ENCODE results near the gene MZT1. TPM values are rescaled to one million over a fixed set of nuclear protein-coding genes. Genes with fewer than 3 reads are reported as not detected.
A peak's percentile ranks its signal among the peaks of the same experiment; 100 is the strongest.
"Not testable (repeated sequence)": the region's sequence is repeated elsewhere in the genome, so short reads cannot be mapped to it uniquely, and the experiment has no call there.

MZT1 gene, protein sequence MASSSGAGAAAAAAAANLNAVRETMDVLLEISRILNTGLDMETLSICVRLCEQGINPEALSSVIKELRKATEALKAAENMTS
- total RNA-seq: 28.6 and 36.0 TPM in 2 replicates
- 9.9 TPM for polyA plus RNA-seq (2012)

DNA sequence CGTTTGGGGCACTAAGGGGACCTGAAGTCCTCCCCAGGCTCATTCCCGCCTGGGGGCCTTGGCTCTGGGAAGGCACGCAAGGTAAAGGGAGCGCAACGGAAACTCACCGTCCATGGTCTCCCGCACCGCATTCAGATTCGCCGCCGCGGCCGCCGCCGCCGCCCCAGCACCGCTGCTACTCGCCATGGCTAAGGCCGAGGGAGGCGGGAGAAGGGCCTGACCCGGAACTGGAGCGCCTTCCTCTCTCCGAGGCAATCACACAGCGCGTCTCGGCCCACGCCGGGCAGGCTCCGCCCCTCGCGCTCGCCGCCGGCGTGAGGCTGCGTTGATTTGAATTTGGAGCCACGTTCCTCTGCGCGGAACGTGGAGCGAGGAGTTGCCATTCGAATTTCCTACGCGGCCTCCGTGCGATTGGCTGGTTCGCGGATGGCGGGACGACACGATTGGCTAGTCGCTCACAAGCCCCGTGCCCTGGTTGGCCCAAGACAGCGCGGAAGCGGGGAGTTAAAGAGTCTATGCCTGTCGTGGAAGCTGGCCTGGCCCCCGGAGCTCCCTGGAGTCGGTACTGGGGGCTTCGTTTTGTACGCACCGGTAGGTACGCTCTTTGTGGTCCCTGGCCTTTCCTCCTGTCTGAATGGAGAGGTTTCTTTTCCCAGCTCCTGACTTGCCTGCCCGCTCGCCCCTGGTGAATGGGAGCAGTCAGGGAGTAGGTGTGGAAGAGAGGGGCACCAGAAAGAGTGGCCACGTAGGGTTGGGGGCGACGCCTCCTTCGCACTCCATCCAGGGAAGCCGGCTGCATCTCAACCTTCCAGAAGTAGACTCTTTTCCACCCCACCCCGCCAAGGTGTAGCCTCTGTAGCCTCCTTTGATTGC lies at the start of gene MZT1, which contains the start of gene BORA:
TSS of gene MZT1 (minus strand) at position 213 of the 873 bp plus-strand sequence. CDS start at position 186, 27 bp downstream.
TSS of gene BORA (plus strand) at position 507 of the 873 bp plus-strand sequence. CDS start 1,018 bp downstream, outside the sequence.
- peak; percentile 99 for DNase-seq (ENCODE audit: low read depth)

DNA sequence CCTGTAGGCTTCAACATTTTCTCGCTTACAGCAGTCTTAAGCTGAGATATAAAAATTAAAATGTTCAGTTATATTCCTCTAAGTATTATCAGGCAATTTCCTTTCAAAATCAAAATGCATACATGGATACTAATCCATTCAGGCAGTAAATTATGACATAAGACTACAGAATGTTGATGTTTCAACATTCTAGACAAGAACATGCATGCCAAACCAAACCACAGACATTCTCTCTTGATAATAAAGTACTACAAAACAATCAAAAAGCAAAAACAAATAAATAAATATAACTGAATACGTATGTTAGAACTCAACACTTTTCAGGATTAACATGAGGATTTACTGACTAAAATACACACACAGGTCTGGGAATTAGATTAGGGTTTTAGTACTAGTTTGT lies 46.6 kb upstream of the MZT1 start:
- no peak for DNase-seq (ENCODE audit: low read depth)

DNA sequence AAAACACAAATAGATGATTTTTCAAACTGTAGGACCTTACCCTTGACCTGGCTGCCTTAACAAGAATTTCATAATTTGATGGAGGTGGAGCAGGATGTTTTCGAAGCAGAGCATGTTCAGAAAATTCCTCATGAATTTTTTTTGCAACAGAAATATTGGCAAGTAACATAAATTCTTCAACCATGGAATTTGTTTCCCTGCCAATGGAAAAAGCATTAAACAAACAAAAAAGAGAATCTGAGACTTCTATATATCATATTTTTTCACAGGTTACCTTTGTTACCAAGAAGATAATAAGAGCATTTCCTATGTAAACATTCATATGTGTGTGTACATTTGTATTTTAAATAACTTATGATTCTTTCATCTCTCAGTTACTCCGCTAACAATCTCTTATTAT lies 36.0 kb upstream of the MZT1 start:
- DNase-seq (ENCODE audit: low read depth): no peak

DNA sequence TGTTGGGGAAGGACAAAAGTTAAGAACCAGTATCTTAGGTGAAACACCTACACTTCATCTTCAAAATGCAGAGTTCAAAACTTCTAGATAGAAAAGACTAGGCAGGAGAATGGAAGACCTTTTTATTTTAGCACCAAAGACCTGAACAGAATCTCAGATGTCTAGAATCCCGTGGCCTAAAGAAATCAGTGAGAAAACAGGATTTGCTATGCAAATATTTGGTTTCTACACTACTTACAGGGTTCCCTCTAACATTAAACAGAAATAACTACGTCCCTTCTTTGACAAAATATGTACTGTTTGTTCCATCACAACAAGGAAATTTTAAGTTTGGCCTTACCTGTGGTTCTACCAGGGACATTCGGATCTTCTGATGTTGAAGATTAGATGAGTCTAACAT lies 32.8 kb upstream of the MZT1 start:
- DNase-seq (ENCODE audit: low read depth): no peak

DNA sequence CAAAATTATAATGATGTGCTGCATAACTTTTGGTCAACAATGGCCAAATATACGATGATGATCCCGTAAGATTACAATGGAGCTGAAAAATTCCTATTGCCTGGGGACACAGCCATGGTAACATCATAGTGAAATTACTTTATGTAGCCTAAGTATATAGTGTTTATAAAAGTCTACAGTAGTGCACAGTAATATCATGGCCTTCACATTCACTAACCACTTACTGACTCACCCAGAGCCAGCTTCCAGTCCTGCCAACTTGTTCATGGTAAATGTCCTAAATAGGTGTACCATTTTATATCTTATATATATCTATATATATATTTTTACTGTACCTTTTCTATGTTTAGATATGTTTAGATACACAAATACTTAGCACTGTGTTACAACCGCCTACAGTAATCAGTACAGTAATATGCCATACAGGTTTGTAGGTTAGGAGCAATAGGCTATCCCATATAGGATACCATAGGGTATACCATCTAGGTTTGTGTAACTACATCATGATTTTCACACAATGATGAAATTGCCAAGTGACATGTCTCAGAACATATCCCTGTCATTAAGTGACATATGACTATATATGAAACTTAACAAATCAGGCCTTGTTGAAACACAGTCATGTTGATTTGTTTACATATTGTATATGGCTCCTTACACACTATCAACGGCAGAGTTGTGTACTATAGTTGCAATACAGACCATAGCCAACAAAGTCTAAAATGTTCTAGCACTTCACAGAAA lies 30.5 kb upstream of the MZT1 start:
- no peak for DNase-seq (ENCODE audit: low read depth)

DNA sequence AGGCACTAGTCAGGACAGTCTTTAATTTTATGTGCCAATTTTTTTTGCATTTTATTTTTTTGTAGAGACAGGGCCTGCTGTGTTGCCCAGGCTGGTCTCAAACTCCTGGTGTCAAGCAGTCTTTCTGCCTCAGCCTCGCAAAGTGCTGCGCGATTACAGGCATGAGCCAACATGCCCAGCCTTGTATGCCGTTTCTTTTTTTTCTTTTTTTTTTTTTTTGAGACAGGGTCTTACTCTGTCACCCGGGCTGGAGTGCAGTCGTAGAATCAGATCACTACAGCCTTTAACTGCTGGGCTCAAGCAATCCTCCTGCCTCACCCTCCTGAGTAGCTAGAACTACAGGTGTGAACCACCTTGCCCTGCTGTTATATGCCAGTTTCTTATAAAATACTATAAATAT lies 26.7 kb upstream of the MZT1 start:
- no peak for DNase-seq (ENCODE audit: low read depth)

DNA sequence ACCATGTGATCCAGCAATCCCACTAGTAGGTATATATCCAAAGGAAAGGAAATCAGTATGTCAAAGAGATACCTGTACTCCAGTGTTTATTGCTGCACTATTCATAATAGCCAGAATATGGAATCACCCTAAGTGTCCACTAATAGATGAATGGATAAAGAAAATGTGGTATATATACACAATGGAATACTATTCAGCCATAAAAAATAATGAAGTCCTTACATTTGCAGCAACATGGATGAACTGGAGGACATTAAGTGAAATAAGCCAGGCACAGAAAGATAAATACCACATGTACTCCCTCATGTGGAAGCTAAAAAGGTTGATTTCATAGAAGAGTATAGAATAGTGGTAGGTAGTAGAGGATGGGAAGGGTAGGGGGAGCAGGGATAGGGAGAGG lies 23.8 kb upstream of the MZT1 start:
- DNase-seq (ENCODE audit: low read depth): no peak

DNA sequence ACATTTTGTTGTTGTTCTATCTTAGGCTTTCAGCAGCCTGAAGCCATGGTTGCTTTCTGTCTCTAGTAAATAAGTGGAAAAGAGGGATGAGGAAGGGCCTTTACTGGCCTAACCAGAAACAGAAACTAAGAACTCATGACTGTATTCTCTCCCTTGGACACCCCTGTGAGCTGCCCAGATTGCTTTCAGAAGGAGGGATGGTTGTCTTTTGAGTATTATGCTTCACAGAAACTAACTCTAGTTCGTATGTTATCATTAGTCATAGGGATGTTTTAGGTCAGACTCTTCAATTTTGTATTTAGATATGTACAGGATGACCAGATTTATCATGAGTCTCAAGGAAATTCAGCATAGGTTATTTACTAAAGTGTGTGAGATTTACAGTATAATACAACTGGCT lies 17.8 kb upstream of the MZT1 start:
- DNase-seq (ENCODE audit: low read depth): no peak

DNA sequence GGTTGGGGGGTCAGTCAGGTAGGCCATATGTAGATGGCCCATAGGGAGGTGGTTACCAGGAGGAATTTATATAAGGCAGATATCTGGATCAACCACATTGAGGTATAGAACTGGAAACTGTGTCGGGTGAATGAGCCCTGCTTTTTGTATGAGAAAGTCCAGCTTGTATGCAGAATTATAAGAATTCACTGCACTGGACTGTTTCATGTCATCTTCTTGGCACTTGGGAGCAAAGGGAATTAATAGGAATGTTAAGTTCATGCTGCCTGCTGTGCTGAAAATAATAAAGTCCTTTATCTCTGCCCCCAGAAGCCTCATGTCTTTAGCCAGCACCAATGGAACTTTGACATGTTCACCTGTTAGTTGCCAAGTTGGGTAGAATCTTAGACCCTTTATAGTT lies 12.6 kb upstream of the MZT1 start:
- no peak for DNase-seq (ENCODE audit: low read depth)

DNA sequence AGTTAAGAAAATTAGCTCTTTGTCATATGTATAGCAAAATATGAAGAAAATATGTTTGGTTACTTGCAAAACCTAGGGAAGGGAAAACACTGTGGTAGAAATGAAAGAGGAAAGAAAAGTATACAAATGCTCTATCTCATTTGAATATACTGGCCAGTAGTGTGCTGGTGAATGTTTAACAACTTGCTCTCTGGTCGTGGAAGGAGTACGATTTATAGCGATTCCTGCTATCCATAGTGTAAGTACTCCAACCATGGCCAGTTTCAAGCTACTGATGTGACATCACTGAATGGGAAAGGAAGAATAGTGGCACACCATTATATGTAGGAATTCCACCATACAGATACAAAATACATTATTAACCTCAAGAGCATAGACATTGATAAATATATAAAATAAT lies 9.6 kb upstream of the MZT1 start:
- DNase-seq (ENCODE audit: low read depth): no peak

DNA sequence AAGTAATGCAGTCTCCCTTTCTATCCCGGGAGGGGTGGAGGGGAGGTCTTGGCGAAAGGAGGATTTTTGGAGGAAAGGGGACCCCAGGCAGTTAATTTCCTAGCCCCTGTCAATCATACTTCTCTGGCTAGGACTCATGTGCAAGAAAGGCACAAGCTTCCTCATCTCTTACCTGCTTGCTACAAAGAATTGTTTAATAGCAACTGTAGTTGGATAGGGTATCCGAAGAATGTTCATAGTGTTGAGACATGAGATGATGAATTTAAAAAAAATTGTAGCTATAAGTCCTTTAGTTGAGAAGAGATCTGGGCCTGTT lies 819 bp upstream of the MZT1 start:
- DNase-seq (ENCODE audit: low read depth): no peak

DNA sequence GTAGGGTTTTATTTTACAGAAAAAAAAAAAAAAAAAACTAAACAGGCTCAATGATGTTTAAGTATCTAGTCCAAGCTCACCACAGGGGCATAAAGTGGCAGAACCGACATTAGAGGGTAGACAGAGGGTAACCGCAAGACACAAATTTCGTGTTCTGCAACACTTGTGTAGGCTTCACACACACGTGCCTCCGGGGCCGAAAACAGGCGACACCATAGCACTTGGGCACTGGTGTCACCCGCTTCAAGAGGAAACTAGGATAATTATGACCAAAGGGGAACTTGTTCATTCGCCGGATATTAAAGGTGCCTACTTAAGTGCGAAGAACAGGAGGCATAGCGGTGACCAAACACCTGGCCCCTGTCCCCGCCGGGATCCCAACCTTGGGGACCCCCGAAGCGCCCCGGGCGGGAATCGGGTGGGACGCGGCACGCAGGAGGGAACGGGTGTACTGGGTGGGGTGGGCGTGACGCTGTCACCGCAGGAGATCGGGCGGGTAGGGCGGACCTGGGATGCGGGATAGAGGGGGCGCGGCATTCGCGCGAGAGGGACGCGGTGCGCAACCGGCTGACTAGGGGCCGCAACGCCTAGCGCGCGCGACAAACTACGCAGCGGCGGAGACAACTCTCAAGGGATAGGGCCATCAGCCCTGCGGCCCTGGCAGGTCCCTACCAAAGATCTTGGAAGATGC lies 558 bp downstream of the MZT1 start:
- peak; percentile 12 for DNase-seq (ENCODE audit: low read depth)

DNA sequence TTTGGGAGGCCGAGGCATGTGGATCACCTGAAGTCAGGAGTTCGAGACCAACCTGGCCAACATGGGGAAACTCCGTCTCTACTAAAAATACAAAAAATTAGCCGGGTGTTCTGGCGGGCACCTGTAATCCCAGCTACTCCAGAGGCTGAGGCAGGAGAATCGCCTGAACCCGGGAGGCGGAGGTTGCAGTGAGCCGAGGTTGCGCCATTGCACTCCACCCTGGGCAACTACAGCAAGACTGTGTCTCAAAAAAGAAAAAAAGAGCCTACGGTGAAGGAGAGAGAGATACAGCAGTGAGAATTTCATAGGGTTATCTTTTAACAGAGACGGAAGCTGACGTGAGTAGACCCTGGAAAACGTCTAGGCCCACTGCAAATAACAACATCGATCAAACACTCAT lies 1.2 kb downstream of the MZT1 start:
- not testable (repeated sequence) for DNase-seq (ENCODE audit: low read depth)

DNA sequence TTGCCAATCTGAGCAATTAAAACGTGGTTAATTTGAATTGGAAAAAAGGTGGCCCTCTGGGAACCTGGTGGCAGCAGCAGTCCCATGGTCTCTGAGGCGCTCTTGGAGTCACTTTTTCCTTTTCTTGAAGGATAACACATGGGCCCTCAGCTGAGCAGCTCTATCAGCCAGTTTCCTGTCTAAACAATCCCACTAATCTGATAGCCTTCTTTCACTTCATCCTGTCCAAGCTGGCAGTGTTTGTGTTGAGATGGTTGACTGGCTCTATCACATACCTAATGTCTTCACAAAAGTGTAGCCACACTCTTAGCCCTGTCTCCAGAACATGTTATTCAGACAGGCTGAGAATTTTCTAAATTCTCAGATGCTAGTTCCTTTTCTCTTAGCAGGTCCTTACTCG lies 10.7 kb downstream of the MZT1 start:
- DNase-seq (ENCODE audit: low read depth): no peak

DNA sequence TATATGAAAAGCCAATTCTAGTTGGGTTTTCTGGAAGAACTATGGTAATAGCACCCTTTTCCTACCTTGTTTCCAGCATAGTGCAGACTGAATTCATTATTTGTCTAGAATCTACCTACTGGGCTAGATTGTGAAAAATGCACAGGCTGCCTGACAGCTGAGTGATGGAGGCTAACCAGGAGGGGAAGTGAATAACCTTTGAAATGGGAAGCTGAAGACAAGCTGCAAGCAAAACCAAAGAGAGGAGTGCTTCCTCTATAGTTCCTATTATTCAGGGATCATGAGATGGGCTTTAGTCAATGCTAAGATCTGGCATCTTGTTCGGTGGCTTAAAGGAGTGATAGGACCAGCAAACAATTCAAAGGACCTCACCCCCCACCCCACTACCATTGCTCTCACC lies 26.9 kb downstream of the MZT1 start:
- no peak for DNase-seq (ENCODE audit: low read depth)

DNA sequence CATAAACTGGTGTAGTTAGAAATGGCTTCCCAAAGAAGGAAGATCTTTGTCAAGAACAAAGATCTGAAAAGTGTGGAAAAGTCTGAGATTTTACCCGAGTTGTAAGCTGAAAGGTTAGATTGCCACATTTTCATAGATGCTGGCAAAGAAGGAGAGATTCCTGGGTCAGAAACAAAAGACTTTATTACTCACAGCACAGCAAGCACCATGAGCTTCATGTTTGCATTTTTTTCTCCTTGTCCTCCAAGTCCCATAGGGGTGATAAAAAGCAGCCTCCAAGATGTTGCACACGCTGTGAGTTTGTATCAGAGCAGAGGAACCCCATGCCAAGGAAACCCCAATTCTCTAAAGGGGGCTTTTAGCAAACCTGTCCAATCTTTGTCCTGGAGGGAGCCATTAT lies 29.3 kb downstream of the MZT1 start:
- DNase-seq (ENCODE audit: low read depth): no peak

DNA sequence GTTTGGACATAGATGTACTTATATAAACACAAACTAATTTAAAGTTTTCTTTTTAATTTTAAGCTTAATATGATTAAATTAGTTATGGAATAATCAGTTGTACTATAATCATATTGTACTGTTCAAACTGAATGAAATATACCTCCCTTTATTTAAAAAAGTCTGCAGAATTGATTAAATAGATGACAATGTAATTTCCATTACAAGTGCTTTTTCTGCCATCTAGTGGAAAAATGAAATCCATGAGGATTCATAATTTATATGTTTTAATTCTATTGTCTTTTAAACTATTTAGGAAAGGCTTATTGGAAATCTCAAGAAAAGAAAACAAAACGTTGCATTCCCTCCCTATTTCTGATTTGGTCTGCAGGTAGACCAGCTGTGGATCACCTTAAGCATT lies 30.9 kb downstream of the MZT1 start:
- peak; percentile 31 for DNase-seq (ENCODE audit: low read depth)

DNA sequence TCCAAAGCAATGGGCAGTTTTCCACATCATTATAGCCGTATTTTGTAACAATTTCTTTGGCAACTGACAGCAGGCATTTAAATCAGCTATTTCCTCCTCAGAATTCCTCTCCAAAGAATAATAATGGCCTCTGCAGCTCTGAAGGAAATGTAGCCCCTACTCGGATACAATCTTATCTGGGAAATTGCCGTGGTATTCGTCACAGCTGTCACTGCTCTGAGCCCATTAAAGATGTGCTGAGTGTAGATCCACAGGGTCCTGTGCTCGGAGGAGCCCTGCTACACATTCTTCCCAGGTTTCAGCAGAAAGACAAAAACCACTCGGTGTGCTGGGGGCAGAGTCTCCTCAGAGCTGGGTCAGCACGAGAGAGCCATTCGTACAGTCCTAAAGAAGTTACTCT lies 33.1 kb downstream of the MZT1 start:
- DNase-seq (ENCODE audit: low read depth): no peak

DNA sequence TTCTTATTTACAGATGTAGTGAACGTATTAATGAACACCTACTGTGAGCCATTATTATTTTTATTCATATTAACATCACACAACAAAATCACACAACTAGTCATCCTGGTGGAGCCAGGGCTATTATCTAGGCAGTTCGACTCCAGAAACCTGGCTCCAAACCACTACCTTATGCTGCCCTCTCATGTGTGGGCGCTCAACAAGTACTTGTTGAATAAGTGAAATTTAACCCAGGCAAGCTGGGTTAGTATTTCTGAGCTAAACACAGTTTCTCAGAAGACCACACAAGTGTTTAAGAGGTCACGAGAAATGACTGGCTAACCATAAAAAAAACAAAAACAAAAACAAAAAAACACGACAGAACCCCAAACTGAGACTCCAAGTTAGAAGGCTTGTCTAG lies 33.6 kb downstream of the MZT1 start:
- no peak for DNase-seq (ENCODE audit: low read depth)

DNA sequence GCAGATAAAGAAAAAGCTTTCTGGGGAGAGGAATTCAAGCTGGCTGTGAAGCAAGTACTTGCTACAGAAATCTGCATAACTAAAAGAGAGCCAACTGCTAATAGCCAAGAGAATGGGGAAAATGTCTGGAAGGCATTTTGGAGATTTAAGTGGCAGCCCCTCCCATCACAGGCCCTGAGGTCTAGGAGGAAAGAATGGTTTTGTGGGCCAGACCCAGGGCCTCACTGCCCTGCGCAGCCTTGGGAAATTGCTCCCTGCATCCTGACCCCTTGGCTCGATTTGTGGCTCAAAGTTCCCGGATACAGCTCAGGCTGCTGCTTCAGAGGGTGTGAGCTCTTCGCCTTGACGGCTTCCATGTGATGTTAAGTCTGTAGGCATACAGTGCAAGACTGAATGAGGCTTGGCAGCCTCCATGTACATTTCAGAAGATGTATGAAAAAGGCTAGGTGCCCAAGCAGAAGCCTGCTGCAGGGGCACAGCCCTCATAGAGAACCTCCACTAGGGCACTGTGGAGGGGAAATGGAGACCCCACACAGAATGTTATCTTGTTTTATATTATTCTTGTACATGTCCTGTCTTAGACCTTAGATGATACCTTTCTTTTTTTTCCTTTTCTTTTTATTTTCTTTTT lies 34.4 kb downstream of the MZT1 start:
- DNase-seq (ENCODE audit: low read depth): no peak

DNA sequence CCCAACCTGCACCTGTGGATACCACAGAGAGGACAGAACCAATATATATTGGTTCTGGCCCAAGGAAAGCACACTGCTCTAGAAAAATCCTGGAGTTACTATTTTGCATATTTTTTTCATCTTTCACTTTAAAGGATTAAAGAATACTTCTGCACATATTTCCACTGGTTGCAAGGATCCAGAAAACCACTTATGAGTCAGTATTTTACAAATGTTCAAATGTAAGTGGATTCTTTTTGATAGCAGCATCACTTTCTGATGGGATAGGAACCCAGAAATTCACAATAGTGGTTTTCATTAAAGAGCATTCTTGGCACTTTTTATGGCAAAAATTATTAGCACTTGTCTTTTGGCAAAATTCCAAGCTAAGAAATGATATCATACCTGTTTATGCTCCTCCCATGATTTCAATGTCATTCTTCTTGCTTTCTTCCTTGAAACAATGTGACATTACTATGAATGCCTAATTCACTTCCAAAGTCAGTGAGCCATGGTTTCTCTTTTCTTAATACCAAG lies 38.2 kb downstream of the MZT1 start:
- no peak for DNase-seq (ENCODE audit: low read depth)

Data from myocyte (in vitro differentiated cells).